OCI-LY1 (cell line): ENCODE results near the gene RBM20.

Experiments
- EZH2 ChIP-seq: fragments of 200-600 bp; sonication (generic), shearing (Covaris generic); IDR thresholded peaks from 2 replicates; pipeline ENCODE4 v1.8.0; 2017; ENCODE audit warnings: borderline replicate concordance, mixed run types, mild to moderate bottlenecking, antibody characterized with exemption, low read length, moderate library complexity, mixed read lengths
- TF ChIP-seq, protein P1 (sequence below): fragments of 200-600 bp; sonication (generic), shearing (Covaris generic); IDR thresholded peaks from 2 replicates; pipeline ENCODE4 v1.5.1; 2017; ENCODE audit warnings: mild to moderate bottlenecking, antibody characterized with exemption, low read length, moderate library complexity, mixed read lengths

- TF ChIP-seq, protein P1, sequence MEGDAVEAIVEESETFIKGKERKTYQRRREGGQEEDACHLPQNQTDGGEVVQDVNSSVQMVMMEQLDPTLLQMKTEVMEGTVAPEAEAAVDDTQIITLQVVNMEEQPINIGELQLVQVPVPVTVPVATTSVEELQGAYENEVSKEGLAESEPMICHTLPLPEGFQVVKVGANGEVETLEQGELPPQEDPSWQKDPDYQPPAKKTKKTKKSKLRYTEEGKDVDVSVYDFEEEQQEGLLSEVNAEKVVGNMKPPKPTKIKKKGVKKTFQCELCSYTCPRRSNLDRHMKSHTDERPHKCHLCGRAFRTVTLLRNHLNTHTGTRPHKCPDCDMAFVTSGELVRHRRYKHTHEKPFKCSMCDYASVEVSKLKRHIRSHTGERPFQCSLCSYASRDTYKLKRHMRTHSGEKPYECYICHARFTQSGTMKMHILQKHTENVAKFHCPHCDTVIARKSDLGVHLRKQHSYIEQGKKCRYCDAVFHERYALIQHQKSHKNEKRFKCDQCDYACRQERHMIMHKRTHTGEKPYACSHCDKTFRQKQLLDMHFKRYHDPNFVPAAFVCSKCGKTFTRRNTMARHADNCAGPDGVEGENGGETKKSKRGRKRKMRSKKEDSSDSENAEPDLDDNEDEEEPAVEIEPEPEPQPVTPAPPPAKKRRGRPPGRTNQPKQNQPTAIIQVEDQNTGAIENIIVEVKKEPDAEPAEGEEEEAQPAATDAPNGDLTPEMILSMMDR = no peak
- no peak for TF ChIP-seq EZH2
Observed at GRCh38 chr10:110637558-110638053, 6.5 kb upstream of the RBM20 start.
